ENCODE measurements around the gene HTR1D.

HTR1D gene

GRCh38 chr1:23246274-23246673, 29.0 kb upstream of the HTR1D start:
- DNase-seq (ENCODE audit: low read depth), result no peak
- TF ChIP-seq CTCF (IDR thresholded peaks at IDR 0.05; ENCODE audit: low read length, missing control alignments), result no peak
- no peak overlapping the region for H3K4me3 ChIP-seq (replicated peaks; ENCODE audit: low read depth, low read length)

GRCh38 chr1:23244256-23244761, 27.0 kb upstream of the HTR1D start:
- TF ChIP-seq CTCF (IDR thresholded peaks at IDR 0.05; ENCODE audit: low read length, missing control alignments), result no peak
- H3K4me3 ChIP-seq (replicated peaks; ENCODE audit: low read depth, low read length), result no peak overlapping the region
- no peak for DNase-seq (ENCODE audit: low read depth)

GRCh38 chr1:23242414-23242813, 25.1 kb upstream of the HTR1D start:
- DNase-seq (ENCODE audit: low read depth), result no peak
- no peak overlapping the region for H3K4me3 ChIP-seq (replicated peaks; ENCODE audit: low read depth, low read length)
- no peak for TF ChIP-seq CTCF (IDR thresholded peaks at IDR 0.05; ENCODE audit: low read length, missing control alignments)

- no peak overlapping the region for H3K4me3 ChIP-seq (replicated peaks; ENCODE audit: low read depth, low read length)
- no peak for TF ChIP-seq CTCF (IDR thresholded peaks at IDR 0.05; ENCODE audit: low read length, missing control alignments)
- DNase-seq (ENCODE audit: low read depth), result no peak
Observed at GRCh38 chr1:23239638-23240295, 22.5 kb upstream of the HTR1D start.

- no peak overlapping the region for H3K4me3 ChIP-seq (replicated peaks; ENCODE audit: low read depth, low read length)
- no peak for DNase-seq (ENCODE audit: low read depth)
- TF ChIP-seq CTCF (IDR thresholded peaks at IDR 0.05; ENCODE audit: low read length, missing control alignments), result no peak
Observed at GRCh38 chr1:23238565-23238964, 21.3 kb upstream of the HTR1D start.

- no peak for TF ChIP-seq CTCF (IDR thresholded peaks at IDR 0.05; ENCODE audit: low read length, missing control alignments)
- H3K4me3 ChIP-seq (replicated peaks; ENCODE audit: low read depth, low read length), result no peak overlapping the region
- DNase-seq (ENCODE audit: low read depth), result no peak
Observed at GRCh38 chr1:23237508-23237907, 20.2 kb upstream of the HTR1D start.

- no peak for TF ChIP-seq CTCF (IDR thresholded peaks at IDR 0.05; ENCODE audit: low read length, missing control alignments)
Observed at GRCh38 chr1:23227806-23228205, 10.5 kb upstream of the HTR1D start.

More at GRCh38 chr1:23227806-23228205, 10.5 kb upstream of the HTR1D start:
- no peak for DNase-seq (ENCODE audit: low read depth)
- no peak overlapping the region for H3K4me3 ChIP-seq (replicated peaks; ENCODE audit: low read depth, low read length)
